T follicular helper cell (primary cell): ENCODE measurements around the gene NSMF.
"Not testable (repeated sequence)": the region's sequence is repeated elsewhere in the genome, so short reads cannot be mapped to it uniquely, and the experiment has no call there.

ENCODE experiments used
- DNase-seq: peaks from one replicate; pipeline ENCODE4 v3.0.0-alpha.2; 2020; ENCODE audit warnings: low read depth

The NSMF gene

GRCh38 chr9:137457406-137458193 is 1.5 kb downstream of the NSMF start:
- DNase-seq = no peak

GRCh38 chr9:137456864-137457405 is 2.2 kb downstream of the NSMF start:
- no peak for DNase-seq

GRCh38 chr9:137456061-137456863 is 2.9 kb downstream of the NSMF start:
- DNase-seq = no peak

GRCh38 chr9:137455359-137455991 is 3.7 kb downstream of the NSMF start:
- DNase-seq = no peak

DNA sequence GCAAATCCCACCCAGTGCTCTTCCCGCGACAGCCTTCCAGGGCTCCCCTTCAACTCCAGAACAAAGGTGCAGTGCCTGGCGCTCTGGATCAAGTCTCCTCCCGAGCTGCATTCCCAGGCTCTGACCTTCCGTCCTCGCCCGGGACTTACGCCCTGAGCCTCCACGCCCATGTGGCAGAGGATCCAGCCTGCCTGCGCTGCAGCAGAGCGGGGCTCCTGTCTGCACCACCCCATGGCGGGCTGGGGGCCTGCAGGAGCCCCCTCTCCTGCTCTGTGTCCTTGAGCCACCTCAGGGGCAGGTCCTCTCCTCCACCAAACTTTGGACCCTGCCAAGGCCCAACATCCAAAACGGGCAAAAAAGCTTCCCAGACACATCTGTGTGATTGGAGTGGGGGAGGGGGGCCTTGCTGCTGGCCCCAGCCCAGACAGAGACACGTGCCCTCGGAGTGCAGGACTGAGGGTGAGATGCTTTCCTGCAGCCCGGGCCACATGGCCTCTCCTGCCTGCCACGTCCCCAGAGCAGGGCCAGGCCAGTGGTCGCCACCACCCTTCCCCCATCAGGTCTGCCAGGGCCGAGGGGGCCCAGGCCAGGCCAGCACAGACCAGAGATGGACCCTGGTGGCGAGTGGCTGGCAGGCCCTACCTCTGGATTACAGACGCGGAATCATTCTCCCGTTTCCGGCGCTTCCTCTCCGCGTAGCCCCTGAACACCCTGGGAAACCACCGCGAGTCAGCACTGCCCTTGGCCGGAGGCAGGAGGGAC is 4.4 kb downstream of the NSMF start:
- DNase-seq = no peak

- DNase-seq = no peak
These were observed 5.0 kb downstream of the NSMF start for GRCh38 chr9:137454145-137454596.

DNA sequence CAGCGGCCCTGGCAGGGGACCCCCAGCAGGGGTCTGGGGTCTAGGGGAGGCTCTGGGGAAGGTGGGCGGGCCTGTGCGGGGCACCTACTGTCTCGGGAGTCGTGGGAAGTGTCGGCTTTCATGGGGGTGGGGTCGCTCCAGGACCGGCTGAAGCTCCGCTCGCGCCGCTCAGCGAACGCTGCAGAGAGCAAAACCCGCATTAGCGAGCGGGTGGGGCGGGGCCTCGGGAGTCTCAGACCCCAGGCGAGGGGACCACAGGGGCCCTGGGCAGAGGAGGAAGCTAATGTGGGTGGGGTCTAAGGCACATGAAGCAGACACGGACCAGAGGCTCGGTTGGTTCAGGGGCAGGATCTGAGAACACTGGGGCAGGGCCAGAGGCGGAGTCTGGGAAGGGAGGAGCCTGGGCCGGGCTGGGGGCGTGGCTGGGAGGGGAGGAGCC is 5.5 kb downstream of the NSMF start:
- peak; percentile 54 for DNase-seq

- DNase-seq = no peak
These were observed 6.1 kb downstream of the NSMF start for GRCh38 chr9:137452761-137453642.

DNA sequence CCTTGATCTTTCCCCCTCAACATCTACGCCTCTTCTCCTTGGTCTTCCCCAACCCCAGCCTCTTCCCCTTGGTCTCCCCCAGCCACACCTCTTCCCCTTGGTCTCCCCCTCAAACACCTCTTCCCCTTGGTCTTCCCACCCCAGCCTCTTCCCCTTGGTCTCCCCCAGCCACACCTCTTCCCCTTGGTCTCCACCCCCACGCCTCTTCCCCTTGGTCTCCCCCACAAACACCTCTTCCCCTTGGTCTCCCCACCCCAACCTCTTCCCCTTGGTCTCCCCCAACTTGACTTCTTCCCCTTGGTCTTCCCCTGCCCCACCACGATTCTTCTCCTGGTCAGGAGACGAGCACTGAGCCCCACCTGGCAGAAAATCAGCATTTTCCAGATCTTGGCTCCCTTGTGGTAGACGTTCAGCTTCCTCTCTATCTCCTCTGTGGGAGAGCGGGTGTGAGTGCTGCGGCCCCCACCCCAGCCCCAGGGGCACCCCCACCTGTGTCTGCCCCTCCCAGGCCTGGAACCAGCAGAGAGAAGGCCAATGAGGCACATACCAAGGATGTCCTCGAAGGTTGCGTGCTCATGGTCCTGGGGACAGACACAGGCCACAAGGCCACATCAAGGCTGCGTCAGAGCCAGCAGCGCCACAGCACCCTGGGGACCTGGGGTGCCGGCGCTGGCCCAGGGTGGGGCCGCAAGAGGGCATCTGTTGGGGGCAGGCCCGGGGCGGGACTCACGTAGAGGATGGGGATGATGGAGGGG is 7.0 kb downstream of the NSMF start:
- no peak for DNase-seq

DNA sequence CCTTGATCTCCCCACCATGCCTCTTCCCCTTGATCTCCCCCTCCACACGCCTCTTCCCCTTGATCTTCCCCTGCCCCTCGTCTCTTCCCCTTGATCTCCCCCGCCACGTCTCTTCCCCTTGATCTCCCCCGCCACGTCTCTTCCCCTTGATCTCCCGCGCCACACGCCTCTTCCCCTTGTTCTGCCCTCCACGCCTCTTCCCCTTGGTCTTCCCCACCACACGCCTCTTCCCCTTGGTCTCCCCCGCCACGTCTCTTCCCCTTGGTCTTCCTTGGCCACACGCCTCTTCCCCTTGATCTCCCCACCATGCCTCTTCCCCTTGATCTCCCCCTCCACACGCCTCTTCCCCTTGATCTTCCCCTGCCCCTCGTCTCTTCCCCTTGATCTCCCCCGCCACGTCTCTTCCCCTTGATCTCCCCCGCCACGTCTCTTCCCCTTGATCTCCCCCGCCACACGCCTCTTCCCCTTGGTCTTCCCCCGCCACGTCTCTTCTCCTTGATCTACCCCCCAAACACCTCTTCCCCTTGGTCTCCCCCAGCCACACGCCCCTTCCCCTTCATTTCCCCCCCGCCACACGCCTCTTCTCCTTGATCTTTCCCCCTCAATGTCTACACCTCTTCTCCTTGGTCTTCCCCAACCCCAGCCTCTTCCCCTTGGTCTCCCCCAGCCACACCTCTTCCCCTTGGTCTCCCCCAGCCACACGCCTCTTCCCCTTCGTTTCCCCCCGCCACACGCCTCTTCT is 7.7 kb downstream of the NSMF start:
- DNase-seq = not testable (repeated sequence)

GRCh38 chr9:137450539-137451222 is 8.5 kb downstream of the NSMF start:
- peak; percentile 38 for DNase-seq

DNA sequence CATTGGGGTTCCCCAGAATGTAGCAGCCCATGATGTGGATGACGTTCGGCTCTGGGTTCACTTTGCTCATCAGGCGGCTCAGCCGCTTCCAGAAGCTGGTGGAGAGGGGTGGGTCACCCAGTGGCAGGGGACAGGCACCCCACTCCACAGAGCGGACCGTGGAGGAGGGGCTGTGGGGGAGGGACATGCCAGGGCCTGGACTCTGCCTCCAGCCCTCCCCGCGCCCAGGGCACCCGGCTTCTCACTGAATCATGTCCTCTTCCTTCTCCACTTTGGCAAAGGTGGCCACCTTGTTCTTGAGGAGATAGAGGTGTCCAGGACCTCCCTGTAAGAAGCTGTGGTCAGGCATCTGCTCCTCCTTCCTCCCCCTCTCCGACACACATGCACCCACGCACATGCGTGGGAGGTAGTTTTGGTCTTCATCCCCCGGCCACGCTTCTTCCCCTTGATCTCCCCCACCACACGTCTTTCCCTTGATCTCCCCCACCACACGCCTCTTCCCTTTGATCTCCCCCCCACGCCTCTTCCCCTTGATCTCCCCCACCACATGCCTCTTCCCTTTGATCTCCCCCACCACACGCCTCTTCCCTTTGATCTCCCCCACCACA is 9.1 kb downstream of the NSMF start:
- no peak for DNase-seq

- DNase-seq = no peak
These were observed 9.9 kb downstream of the NSMF start for GRCh38 chr9:137449081-137449844.

GRCh38 chr9:137448602-137448962 is 10.6 kb downstream of the NSMF start:
- DNase-seq = no peak

DNA sequence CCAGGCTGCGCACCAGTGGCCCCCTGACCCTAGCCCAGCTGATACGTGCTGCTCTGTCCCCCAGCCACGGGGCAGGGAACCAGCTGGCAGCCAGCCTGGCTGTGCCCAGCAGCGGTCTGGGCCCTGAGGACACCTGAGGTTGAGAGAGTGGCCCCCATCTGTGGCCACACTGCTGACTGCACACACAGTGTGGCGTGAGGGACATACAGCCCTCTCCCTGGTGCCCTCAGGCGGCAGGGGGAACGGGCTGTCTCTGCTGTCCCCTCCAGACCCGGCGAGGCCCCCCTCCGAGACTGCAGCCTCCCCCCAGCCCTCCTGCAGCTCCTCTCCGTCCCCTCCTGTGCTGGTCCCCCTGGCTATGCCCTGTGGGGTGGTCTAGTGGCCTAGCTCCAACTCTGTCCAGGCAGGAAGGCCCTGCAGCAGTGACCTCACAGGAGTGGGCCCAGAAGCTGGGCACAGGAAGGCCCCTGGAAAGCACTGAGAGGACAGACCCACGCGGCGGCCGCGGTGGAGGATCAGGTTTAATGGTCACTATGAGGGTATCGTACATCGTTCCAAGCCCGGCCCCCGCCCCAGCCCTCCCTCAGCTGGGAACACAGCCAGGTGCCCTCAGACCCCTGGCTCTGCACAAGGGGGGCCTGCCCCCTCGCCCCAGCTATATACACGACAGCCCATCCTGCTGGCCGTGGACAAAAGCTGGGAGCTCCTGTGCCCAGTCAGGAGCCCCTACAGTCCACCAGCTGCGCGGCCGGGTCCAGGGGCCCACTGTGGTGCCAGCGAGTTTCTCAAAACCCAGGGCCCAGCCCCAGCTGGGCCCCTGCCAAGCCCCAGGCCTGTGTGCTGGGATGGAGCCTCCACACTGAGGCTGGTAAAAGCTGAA is 11.2 kb downstream of the NSMF start:
- DNase-seq = no peak

- no peak for DNase-seq
These were observed 12.2 kb downstream of the NSMF start for GRCh38 chr9:137446851-137447471.
